ENCODE measurements around the gene SF3B4. TPM values are rescaled to one million over a fixed set of nuclear protein-coding genes. Genes with fewer than 3 reads are reported as not detected.

SF3B4 gene
- total and polyA plus RNA-seq, 2 of the 4 experiments (the other 2 are of a cell fraction), result 6.6 to 64.4 TPM

GRCh38 chr1:149967646-149968045, 40.0 kb upstream of the SF3B4 start:
- POLR2A ChIA-PET (ENCODE audit: unreplicated experiment), result no interaction called here
- no TSS peak for BruUV-seq (replicated peaks)
- DNase-seq, result no peak
- no peak overlapping the region for H3K56ac ChIP-seq (ENCODE audit: extremely low read depth, insufficient read depth, low read length)
- no peak overlapping the region for H2AK9ac ChIP-seq (replicated peaks; ENCODE audit: low read depth, low read length, poor library complexity)
- intact Hi-C loops (cut with micrococcal nuclease), result no loop called here
- H3K9ac ChIP-seq (ENCODE audit: low read depth, low read length), result no peak overlapping the region
- H3K14ac ChIP-seq (replicated peaks; ENCODE audit: low read depth, low read length), result no peak overlapping the region
- CTCF ChIA-PET, result interaction anchor here (1.4 kb wide), 1 partner anchor 201 kb away, joined by 4 read pairs; no protein-coding TSS in a partner anchor
- no peak overlapping the region for H2BK20ac ChIP-seq (ENCODE audit: low read depth, low read length)
- no peaks in the 10 kb centered on the region for H3K9me3 ChIP-seq (ENCODE audit: control insufficient read depth, insufficient read depth, low read length)
- peaks cover 5% of the 10 kb centered on the region for H3K4me1 ChIP-seq (ENCODE audit: control insufficient read depth, insufficient read depth, low read length)
- no peak overlapping the region for H3K4ac ChIP-seq (ENCODE audit: low read depth, low read length)
- no peak overlapping the region for H3K23ac ChIP-seq (ENCODE audit: low read depth, low read length)
- H4K91ac ChIP-seq (ENCODE audit: insufficient read depth, low read depth, low read length), result no peak overlapping the region
- H3K27me3 ChIP-seq (ENCODE audit: control insufficient read depth, insufficient read depth, low read length), result no peaks in the 10 kb centered on the region
- in situ Hi-C loops (cut with MboI; ENCODE audit: low sequenced_read_pairs), result no loop called here
- dilution Hi-C loops (cut with HindIII; ENCODE audit: low sequenced_read_pairs, unreplicated experiment), result no loop called here
- H3K4me3 ChIP-seq (ENCODE audit: insufficient read depth, low read depth, low read length), result no peak overlapping the region
- no peak overlapping the region for H4K5ac ChIP-seq (ENCODE audit: low read depth, low read length)
- ATAC-seq (ENCODE audit: low read depth), result no peak
- H3K27ac ChIP-seq (ENCODE audit: insufficient read depth, low read length), result no peak overlapping the region
- TF ChIP-seq RAD21 (IDR thresholded peaks at IDR 0.05; ENCODE audit: low read length) (no peak), POLR2A (IDR thresholded peaks at IDR 0.05; ENCODE audit: low read depth, low read length) (no peak), MXI1 (IDR thresholded peaks at IDR 0.05; ENCODE audit: borderline replicate concordance, low read depth, low read length) (no peak), RFX5 (IDR thresholded peaks at IDR 0.05; ENCODE audit: low read depth, low read length) (no peak), FOS (IDR thresholded peaks at IDR 0.05; ENCODE audit: low read depth, low read length) (no peak), RCOR1 (IDR thresholded peaks at IDR 0.05; ENCODE audit: insufficient replicate concordance, low read length) (no peak), ELK1 (IDR thresholded peaks at IDR 0.05; ENCODE audit: borderline replicate concordance, low read depth, low read length) (no peak), MAZ (IDR thresholded peaks at IDR 0.05; ENCODE audit: borderline replicate concordance, low read depth, low read length) (no peak), BHLHE40 (IDR thresholded peaks at IDR 0.05; ENCODE audit: low read depth, low read length) (no peak), USF2 (IDR thresholded peaks at IDR 0.05; ENCODE audit: low read depth, low read length) (no peak), NFE2L2 (IDR thresholded peaks at IDR 0.05; ENCODE audit: low read depth, low read length) (no peak), MAFK (IDR thresholded peaks at IDR 0.05; ENCODE audit: low read depth, low read length) (no peak), SMC3 (IDR thresholded peaks at IDR 0.05; ENCODE audit: low read depth, low read length) (no peak), CEBPB (IDR thresholded peaks at IDR 0.05; ENCODE audit: low read depth, low read length) (no peak), CHD1 (IDR thresholded peaks at IDR 0.05; ENCODE audit: low read depth, low read length) (no peak)
- TF ChIP-seq, protein P1, sequence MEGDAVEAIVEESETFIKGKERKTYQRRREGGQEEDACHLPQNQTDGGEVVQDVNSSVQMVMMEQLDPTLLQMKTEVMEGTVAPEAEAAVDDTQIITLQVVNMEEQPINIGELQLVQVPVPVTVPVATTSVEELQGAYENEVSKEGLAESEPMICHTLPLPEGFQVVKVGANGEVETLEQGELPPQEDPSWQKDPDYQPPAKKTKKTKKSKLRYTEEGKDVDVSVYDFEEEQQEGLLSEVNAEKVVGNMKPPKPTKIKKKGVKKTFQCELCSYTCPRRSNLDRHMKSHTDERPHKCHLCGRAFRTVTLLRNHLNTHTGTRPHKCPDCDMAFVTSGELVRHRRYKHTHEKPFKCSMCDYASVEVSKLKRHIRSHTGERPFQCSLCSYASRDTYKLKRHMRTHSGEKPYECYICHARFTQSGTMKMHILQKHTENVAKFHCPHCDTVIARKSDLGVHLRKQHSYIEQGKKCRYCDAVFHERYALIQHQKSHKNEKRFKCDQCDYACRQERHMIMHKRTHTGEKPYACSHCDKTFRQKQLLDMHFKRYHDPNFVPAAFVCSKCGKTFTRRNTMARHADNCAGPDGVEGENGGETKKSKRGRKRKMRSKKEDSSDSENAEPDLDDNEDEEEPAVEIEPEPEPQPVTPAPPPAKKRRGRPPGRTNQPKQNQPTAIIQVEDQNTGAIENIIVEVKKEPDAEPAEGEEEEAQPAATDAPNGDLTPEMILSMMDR (conservative IDR thresholded peaks at IDR 0.05; ENCODE audit: low read depth, low read length), result no peak
- peak overlapping the region; percentile 20 for H2BK5ac ChIP-seq (ENCODE audit: low read depth, low read length, poor library complexity, severe bottlenecking)
- H2AFZ ChIP-seq (replicated peaks; ENCODE audit: low read length, poor library complexity), result no peak overlapping the region
- H4K20me1 ChIP-seq (ENCODE audit: insufficient read depth, low read length), result no peaks in the 10 kb centered on the region; the same call in 1 of the 2 replicates
- no peak overlapping the region for H3K4me2 ChIP-seq (ENCODE audit: low read depth, low read length)
- no peak overlapping the region for H2AK5ac ChIP-seq (ENCODE audit: low read depth, low read length)
- no peak overlapping the region for H2BK15ac ChIP-seq (ENCODE audit: low read depth, low read length)
- H3K36me3 ChIP-seq (ENCODE audit: control insufficient read depth, insufficient read depth, low read length), result peaks cover 32% of the 10 kb centered on the region
- H3K79me1 ChIP-seq (ENCODE audit: low read depth in 1 of 2, low read length in 2 of 2), result peaks cover 13 to 41% of the 10 kb centered on the region in 2 experiments; a peak in 3 of 4 replicates
- peaks cover 7% of the 10 kb centered on the region for H3K9me1 ChIP-seq (ENCODE audit: insufficient read depth, low read length)
- H4K8ac ChIP-seq (ENCODE audit: low read depth in 2 of 2, low read length in 2 of 2), result no peak overlapping the region
- H3K18ac ChIP-seq (ENCODE audit: low read depth, low read length), result no peak overlapping the region
- H2BK120ac ChIP-seq (ENCODE audit: low read depth, low read length), result no peak overlapping the region
